Esophagus muscularis mucosa (tissue), 3 donors: Measurements from ENCODE around the gene TPCN1.

ENCODE experiments used
- CTCF ChIP-seq, 3 experiments: fragments of 200-600 bp in 2 of 3; fragments of 450-650 bp in 1 of 3; sonication (generic) in 2 of 3; IDR thresholded peaks; one replicate each; pipeline ENCODE4 v1.5.1; 2017 to 2019; ENCODE audit warnings: antibody characterized with exemption in 3 of 3, mild to moderate bottlenecking in 2 of 3, moderate library complexity in 1 of 3
- POLR2A ChIP-seq: fragments of 450-650 bp; IDR thresholded peaks from one replicate; pipeline ENCODE4 v1.6.1; 2017; ENCODE audit warnings: antibody characterized with exemption, moderate library complexity, mild to moderate bottlenecking, low read depth

GRCh38 chr12:113262710-113263109 lies 41.4 kb downstream of the TPCN1 start:
- TF ChIP-seq POLR2A (no peak), CTCF (IDR thresholded peaks at IDR 0.05) (no peak)
